ENCODE measurements around the gene UPK3B.
"Not testable (repeated sequence)": the region's sequence is repeated elsewhere in the genome, so short reads cannot be mapped to it uniquely, and the experiment has no call there.

Gene UPK3B

GRCh38 chr7:76513817-76514799 is 3.8 kb downstream of the UPK3B start:
- DNase-seq: no peak

GRCh38 chr7:76514926-76515771 is 4.8 kb downstream of the UPK3B start:
- DNase-seq: no peak

GRCh38 chr7:76515999-76516443 is 5.7 kb downstream of the UPK3B start:
- DNase-seq: peak in 1 of 2 donors; percentile 38

DNA sequence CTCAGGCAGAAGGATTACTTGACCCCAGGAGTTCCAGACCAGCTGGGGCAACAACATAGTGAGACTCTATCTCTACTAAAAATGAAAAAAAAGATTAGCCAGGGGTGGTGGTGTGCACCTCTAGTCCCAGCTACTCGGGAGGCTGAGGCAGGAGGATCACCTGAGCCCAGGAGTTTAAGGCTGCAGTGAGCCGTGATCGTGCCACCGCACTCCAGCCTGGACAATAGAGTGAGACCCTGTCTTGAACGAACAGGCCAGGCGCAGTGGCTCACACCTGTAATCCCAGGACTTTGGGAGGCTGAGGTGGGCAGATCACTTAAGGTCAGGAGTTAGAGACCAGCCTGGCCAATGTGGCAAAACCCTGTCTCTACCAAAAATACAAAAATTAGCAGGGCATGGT is 6.6 kb downstream of the UPK3B start:
- not testable (repeated sequence) for DNase-seq

DNA sequence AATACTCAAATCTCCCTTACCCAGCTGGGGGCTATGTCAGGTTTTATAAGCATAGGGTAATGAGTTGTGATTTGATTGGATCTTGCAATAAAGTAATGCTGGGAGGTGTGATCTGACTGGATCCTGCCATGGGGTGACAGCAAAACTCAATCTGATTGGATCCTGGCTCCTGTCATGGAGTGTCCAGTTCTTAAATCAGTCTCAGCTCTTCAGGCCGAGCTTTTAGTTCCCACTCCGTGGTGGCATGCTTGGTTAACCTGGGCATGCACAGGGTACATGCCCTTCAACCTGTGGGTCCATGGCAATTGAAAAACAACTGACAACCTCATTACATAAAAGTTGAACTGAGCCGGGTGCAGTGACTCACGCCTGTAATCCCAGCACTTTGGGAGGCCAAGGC is 15.8 kb downstream of the UPK3B start:
- not testable (repeated sequence) for DNase-seq

DNA sequence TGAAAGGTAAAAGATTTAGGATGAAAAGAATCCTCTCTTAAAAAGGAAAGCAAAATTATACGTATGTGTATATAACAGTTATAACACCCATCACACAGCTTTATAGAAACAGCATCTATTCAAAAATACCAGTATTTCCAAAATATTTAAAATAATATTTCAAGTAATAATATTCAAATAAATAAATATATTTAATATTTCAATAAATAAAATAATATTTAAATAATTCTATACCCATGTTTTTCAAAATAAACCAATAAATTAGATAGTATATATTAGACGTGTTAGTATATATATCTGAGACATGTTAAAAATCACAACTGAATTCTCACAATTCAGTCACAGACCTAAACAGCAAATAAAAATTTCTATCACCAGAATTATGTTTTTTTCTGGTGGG is 21.3 kb downstream of the UPK3B start:
- not testable (repeated sequence) for DNase-seq

DNA sequence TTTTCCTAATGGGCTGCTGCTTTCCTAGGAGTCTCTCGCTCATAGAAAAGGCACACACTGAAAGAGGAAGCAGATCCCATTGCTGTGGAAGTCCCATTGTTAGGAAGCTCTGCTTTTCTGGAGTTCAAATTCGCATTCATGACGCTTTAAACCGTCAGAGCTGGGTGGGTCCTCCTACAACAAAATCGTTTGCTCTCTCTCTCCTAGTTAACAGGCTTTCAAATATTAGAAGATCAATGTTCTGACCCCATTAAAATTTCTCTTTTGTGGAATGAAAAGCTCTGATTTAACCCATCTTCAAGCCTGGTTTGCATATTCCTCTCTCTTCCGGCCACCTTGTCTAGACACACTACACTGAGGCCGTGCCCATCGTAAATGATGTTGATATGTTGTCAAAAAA is 32.8 kb downstream of the UPK3B start, which contains the start of gene SPDYE16:
Gene SPDYE16 (minus strand): TSS at position 101 of the 400 bp plus-strand sequence. CDS start 1,838 bp downstream, outside the sequence.
- DNase-seq: not testable (repeated sequence)

DNA sequence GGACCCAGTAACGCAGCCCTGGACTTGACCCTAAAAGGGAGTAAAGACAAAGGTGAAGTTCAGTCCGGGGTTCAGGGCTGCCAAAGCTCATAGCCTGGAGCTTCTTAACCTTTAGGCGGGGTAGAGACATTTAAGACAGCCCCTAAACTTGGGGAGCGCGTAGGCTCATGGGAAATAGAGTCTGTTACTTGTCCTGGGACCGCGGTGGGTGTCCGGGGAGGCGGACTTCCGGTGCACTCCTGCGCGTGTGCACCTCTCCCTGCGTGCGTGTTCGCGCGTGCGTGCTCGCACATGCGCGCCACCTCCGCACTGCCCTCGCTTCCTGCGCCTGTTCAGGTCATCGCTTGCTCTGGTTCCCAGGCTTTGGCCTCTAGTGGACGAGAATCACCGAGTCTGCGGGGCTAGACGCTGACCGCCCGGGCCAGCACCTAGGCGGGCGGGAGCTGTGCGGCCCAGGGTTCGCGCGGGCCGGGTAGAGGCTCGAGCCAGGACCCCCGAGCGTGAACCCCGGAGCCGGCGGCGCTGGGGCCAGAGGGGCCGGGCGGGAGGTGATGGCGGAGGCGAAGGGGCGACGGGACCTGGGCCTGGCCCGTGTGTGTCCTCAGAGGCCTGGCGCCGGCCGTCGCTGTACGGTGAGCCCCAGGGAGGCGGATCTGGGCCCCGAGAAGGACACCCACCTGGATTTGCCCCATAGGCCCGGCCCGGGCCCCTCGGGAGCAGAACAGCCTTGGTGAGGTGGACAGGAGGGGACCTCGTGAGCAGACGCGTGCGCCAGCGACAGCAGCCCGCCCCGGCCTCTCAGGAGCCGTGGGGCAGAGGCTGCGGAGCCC is 38.9 kb downstream of the UPK3B start:
- DNase-seq: peak; percentile 88 to 90

GRCh38 chr7:76549855-76550248 is 39.5 kb downstream of the UPK3B start:
- not testable (repeated sequence) for DNase-seq

GRCh38 chr7:76551992-76552391 is 41.6 kb downstream of the UPK3B start:
- DNase-seq: not testable (repeated sequence)

DNA sequence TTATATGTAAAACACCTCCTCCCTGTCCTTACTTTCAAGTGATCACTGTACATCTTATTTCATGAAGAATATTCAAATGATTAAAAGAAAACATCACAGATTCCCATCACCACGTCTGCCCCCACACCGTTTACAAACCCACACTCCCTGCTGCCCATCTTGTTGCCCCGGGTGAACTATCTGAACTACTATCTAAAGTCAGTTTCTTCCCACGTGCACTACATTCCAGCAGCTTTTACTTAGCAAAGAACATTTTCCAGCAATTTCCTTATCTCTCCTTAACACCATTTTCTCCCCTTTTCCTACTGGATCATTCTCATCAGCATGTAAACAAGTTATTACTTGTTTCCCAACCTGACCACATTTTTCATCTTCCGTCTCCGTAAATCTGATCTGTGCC is 49.3 kb downstream of the UPK3B start:
- not testable (repeated sequence) for DNase-seq

- not testable (repeated sequence) for DNase-seq
Observed at GRCh38 chr7:76560157-76560556, 49.8 kb downstream of the UPK3B start.

DNA sequence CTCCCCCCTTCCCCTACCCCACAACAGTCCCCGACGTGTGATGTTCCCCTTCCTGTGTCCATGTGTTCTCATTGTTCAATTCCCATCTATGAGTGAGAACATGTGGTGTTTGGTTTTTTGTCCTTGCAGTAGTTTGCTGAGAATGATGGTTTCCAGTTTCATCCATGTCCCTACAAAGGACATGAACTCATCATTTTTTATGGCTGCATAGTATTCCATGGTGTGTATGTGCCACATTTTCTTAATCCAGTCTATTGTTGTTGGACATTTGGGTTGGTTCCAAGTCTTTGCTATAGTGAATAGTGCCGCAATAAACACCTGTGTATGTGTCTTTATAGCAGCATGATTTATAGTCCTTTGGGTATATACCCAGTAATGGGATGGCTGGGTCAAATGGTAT is 51.0 kb downstream of the UPK3B start:
- not testable (repeated sequence) for DNase-seq

DNA sequence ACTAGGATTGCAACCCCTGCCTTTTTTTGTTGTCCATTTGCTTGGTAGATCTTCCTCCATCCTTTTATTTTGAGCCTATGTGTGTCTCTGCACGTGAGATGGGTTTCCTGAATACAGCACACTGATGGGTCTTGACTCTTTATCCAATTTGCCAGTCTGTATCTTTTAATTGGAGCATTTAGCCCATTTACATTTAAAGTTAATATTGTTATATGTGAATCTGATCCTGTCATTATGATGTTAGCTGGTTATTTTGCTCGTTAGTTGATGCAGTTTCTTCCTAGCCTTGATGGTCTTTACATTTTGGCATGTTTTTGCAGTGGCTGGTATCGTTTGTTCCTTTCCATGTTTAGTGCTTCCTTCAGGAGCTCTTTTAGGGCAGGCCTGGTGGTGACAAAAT is 54.6 kb downstream of the UPK3B start:
- DNase-seq: not testable (repeated sequence)
